AG04450 (cell line): ENCODE data around the gene B3GALT4. TPM values are rescaled to one million over a fixed set of nuclear protein-coding genes. Genes with fewer than 3 reads are reported as not detected.

Source experiments
- CTCF ChIA-PET: fragments of 300-600, 350-600 bp; formaldehyde crosslinking; extraction: SDS; loops from one replicate; lab custom pipeline; 2022; ENCODE audit warnings: antibody characterized with exemption, inconsistent platforms; lab: Charles Lee
- POLR2A ChIA-PET: fragments of 350-600 bp; formaldehyde crosslinking; extraction: SDS; loops from one replicate; lab custom pipeline; 2021; ENCODE audit warnings: antibody characterized with exemption, inconsistent platforms; lab: Yijun Ruan, JAX
- DNase-seq: peaks from one replicate; pipeline ENCODE4 v3.0.0-alpha.2; 2011; ENCODE audit warnings: low read depth, low spot score
- H3K27ac ChIP-seq: one replicate; pipeline ENCODE4 v1.5.1; 2012; ENCODE audit warnings: low read depth, low read length, control low read depth
- H3K27me3 ChIP-seq: one replicate; pipeline ENCODE4 v1.6.0; 2012; ENCODE audit warnings: low read length; ENCODE audit not compliant: control insufficient read depth, insufficient read depth
- H3K4me3 ChIP-seq: 2 replicates; pipeline ENCODE4 v1.5.1; 2011; ENCODE audit warnings: mild to moderate bottlenecking, low read depth, low read length, control low read depth
- H3K9me3 ChIP-seq: 2 replicates; pipeline ENCODE4 v1.5.1; 2012; ENCODE audit warnings: low read length; ENCODE audit not compliant: control insufficient read depth, insufficient read depth
- polyA plus RNA-seq: library from polyadenylated mRNA; depleted of rRNA; stranded (reverse); fragments of >200 nt; gene quantifications from 2 replicates; pipeline ENCODE4 v1.2.3, GENCODE V29; 2011
- TF ChIP-seq, protein P1 (sequence below): IDR thresholded peaks from 2 replicates; pipeline ENCODE4 v1.5.1; 2011; ENCODE audit warnings: low read depth, low read length, control low read depth, inconsistent platforms

Gene B3GALT4
- polyA plus RNA-seq, 1 experiment: 1.1 TPM

DNA sequence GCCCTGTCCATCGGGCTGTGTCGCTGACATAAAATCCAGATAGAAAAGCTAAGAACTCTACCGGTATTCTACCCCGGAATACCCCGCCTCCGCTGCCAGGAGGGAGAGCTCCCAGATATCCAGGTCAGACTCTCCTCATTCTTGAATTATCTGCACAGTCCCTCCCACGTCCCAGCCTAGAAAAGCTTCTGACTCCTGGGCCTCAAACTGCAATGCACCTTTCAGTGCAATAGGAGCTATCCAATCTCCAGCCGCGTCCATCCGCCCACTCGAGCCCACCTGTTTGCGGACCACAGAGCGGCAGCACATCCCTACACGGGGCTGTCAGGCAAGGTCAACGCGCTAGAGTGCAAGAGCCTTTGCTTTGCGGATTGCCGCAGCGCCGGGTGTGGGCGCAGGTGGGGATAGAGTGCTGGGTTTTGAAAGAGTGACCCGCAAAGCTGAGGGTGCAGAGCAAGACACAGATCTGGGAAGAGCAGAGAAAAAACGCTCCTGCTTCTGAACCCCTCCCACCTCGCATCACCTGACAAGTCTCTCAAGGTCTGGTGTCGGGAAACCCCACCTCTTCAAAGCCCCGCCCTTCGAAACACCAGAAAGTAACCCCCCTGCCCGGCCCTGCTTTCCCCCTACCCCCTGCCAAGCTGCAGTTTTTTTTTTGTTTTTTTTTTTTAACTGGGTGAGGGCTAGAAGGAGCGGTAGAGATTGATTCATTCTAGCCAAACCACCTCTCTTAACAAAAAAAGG is 35.6 kb downstream of the B3GALT4 start:
- Histone ChIP-seq H3K27ac (peak overlapping the region; percentile 94), H3K27me3 (no peaks in the 10 kb centered on the region), H3K4me3 (peak overlapping the region; percentile 95), H3K9me3 (peaks cover 4% of the 10 kb centered on the region; the same call in 1 of the 2 replicates)
- TF ChIP-seq, protein P1, sequence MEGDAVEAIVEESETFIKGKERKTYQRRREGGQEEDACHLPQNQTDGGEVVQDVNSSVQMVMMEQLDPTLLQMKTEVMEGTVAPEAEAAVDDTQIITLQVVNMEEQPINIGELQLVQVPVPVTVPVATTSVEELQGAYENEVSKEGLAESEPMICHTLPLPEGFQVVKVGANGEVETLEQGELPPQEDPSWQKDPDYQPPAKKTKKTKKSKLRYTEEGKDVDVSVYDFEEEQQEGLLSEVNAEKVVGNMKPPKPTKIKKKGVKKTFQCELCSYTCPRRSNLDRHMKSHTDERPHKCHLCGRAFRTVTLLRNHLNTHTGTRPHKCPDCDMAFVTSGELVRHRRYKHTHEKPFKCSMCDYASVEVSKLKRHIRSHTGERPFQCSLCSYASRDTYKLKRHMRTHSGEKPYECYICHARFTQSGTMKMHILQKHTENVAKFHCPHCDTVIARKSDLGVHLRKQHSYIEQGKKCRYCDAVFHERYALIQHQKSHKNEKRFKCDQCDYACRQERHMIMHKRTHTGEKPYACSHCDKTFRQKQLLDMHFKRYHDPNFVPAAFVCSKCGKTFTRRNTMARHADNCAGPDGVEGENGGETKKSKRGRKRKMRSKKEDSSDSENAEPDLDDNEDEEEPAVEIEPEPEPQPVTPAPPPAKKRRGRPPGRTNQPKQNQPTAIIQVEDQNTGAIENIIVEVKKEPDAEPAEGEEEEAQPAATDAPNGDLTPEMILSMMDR: 0 out of 2 replicates have a peak, but pooled peaks have one; percentile 4
- CTCF ChIA-PET: interaction anchor here (1.4 to 3.0 kb wide), 2 partner anchors 13 to 78 kb away, joined by 6 to 14 read pairs; partner anchors contain the start of gene RGL2
- no peak for DNase-seq
- POLR2A ChIA-PET: interaction anchor here (0.7 to 2.8 kb wide), 4 partner anchors 8 to 41 kb away, joined by 4 to 14 read pairs (median 8); partner anchors contain the start of genes RGL2, RPS18 and VPS52

DNA sequence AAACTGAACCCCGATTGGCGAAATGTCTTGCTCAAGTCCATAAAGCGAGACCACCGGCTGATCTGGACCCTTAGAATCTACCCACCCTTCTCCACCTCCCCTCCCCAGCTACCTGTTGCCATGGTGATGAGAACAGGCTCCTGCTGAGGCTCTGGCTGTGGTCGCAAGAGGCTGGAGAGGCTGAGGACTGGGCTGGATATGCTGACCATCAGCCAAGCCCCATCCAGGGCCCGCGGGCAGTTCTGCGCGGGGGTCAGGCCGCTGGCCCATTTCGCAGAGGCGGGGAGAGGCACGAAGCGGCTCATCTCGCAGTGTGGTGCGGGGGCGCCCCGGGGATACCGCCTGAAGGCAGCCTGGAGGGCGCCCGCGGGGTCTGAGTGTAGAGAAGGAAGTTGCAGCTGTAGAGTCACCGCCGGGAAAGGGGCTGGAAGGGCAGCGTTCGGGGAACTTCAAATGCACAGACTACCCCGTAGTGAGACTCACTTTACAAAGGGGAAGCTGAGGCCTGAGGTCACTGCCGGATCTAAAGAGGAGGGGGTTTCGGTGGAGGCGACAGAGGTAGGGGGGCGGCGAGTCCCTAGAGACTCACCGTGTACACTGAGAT is 36.3 kb downstream of the B3GALT4 start:
- TF ChIP-seq, protein P1: no peak
- Histone ChIP-seq H3K4me3 (peak overlapping the region; percentile 95), H3K9me3 (peaks cover 4% of the 10 kb centered on the region; the same call in 1 of the 2 replicates), H3K27ac (peak overlapping the region; percentile 94), H3K27me3 (no peaks in the 10 kb centered on the region)
- no peak for DNase-seq
- ChIA-PET POLR2A (interaction anchor here (0.5 to 2.8 kb wide), 4 partner anchors 10 to 41 kb away, joined by 3 to 14 read pairs (median 8); partner anchors contain the start of genes RGL2, RPS18 and VPS52), CTCF (interaction anchor here (3.0 kb wide), 1 partner anchor 14 kb away, joined by 14 read pairs; the partner anchor contains the start of gene RGL2)

DNA sequence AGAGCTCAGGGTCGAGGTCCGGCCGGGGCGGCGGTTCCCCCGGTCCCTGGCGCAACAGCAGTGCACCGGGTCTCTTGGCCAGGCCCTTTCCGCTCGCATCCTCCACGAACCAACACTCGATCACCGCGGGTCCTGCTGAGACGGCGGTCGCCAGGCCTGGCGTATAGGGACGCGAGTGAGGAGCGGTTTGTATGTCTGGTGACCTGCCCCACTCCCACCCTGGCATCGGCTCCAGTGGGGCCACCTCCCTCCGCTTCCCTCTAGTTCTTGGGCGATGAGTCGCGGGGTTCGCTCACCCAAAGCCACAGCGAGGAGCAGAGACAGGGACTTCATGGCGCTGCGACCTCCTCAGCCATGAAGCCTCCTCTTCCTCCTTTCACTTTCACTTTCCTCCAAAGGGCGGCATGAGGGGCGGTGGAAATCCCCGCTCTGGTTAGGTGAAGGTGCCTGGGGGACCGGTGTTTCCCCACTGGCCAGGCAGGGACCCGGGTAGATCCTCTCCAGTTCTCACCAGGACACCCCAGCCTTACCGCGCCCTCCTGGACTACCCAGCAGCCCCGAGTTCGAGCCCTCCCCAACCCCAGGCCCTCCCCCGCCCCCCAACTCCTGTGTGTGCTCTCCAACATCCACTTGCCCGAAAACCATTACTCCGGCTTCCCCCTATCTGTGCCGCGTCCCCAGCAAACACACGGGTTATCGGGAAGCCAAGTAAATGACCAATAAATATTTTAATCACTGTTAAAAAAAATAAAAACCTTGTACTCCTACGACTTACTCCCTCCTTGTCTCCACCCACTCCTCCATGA is 37.0 kb downstream of the B3GALT4 start, which contains the start of gene TAPBP:
TAPBP (minus strand) TSS at position 370 of the 806 bp plus-strand sequence; CDS start at position 333, 37 bp downstream.
- ChIA-PET CTCF (interaction anchor here (3.0 kb wide), 1 partner anchor 15 kb away, joined by 14 read pairs; the partner anchor contains the start of gene RGL2), POLR2A (interaction anchor here (0.5 to 2.8 kb wide), 2 partner anchors 9 to 15 kb away, joined by 3 to 14 read pairs; partner anchors contain the start of gene RGL2)
- Histone ChIP-seq H3K4me3 (peak within 1 kb of the TSS; percentile 95), H3K27ac (peak within 1 kb of the TSS; percentile 94), H3K27me3 (no peaks in the 10 kb centered on the region), H3K9me3 (peaks cover 4% of the 10 kb centered on the region; the same call in 1 of the 2 replicates)
- DNase-seq: no peak
- TF ChIP-seq, protein P1: no peak

DNA sequence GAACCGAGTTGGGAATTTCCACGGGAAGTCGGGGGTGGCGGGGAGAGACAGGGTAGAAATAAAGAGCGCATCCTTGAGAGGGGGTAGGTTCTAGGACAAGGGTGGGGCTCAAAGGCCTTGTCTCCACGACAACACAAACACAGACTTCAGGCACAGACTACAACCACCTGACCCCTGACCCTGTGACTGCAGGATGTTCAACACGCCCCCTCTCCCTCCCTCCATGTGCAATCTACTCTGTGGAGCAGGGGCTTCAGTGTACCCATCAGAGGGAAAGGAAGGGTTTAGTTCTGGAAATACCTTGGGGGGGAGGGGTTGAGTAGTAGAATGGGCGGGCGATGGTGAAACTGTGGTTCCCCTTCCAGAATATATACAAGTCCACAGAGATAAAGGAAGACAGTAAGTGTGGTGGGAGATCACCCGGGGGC is 37.6 kb downstream of the B3GALT4 start:
- peaks cover 4% of the 10 kb centered on the region; the same call in 1 of the 2 replicates for H3K9me3 ChIP-seq
- ChIA-PET CTCF (no interaction called here), POLR2A (no interaction called here)
- H3K27me3 ChIP-seq: no peaks in the 10 kb centered on the region
- H3K4me3 ChIP-seq: peak overlapping the region; percentile 95
- no peak for DNase-seq
- peak overlapping the region; percentile 94 for H3K27ac ChIP-seq
- TF ChIP-seq, protein P1: no peak
